MM.1S (cell line): ENCODE data around the gene PTPRG.
A peak's percentile ranks its signal among the peaks of the same experiment; 100 is the strongest.

Experiments used
- DNase-seq: peaks from one replicate; pipeline ENCODE4 v3.0.0-alpha.2; 2015
- H2AFZ ChIP-seq: fragments of 300-600 bp; sonication (generic); 2 replicates; pipeline ENCODE4 v1.6.0; 2016; ENCODE audit warnings: antibody characterized with exemption, low read length
- H3F3A ChIP-seq: fragments of 300-600 bp; sonication (generic); 2 replicates; pipeline ENCODE4 v1.6.1; 2016; ENCODE audit warnings: mild to moderate bottlenecking, antibody characterized with exemption, low read length, moderate library complexity, mixed read lengths; ENCODE audit not compliant: insufficient read depth
- H3K27ac ChIP-seq: fragments of 300-600 bp; sonication (generic); 2 replicates; pipeline ENCODE4 v1.5.1; 2016; ENCODE audit warnings: mild to moderate bottlenecking, low read length
- H3K27me3 ChIP-seq: fragments of 300-600 bp; sonication (generic); replicated peaks from 2 replicates; pipeline ENCODE4 v1.6.0; 2016; ENCODE audit warnings: low read length; ENCODE audit not compliant: insufficient read depth
- H3K36me3 ChIP-seq: fragments of 300-600 bp; sonication (generic); replicated peaks from 2 replicates; pipeline ENCODE4 v1.6.1; 2016; ENCODE audit warnings: mild to moderate bottlenecking, low read length, mixed read lengths; ENCODE audit not compliant: insufficient read depth
- H3K4me1 ChIP-seq: fragments of 300-600 bp; sonication (generic); 2 replicates; pipeline ENCODE4 v1.6.1; 2016; ENCODE audit warnings: low read length, mixed read lengths
- H3K4me2 ChIP-seq: fragments of 300-600 bp; sonication (generic); 2 replicates; pipeline ENCODE4 v1.6.0; 2016; ENCODE audit warnings: low read depth, low read length
- H3K4me3 ChIP-seq: fragments of 300-600 bp; sonication (generic); 2 replicates; pipeline ENCODE4 v1.5.1; 2016; ENCODE audit warnings: low read length, mixed read lengths
- H3K79me2 ChIP-seq: fragments of 300-600 bp; sonication (generic); 2 replicates; pipeline ENCODE4 v1.6.1; 2016; ENCODE audit warnings: mixed run types, low read length, mixed read lengths
- H3K9ac ChIP-seq: fragments of 300-600 bp; sonication (generic); 2 replicates; pipeline ENCODE4 v1.6.1; 2016; ENCODE audit warnings: low read length, mixed read lengths
- H3K9me2 ChIP-seq: fragments of 300-600 bp; sonication (generic); replicated peaks from 2 replicates; pipeline ENCODE4 v1.6.1; 2016; ENCODE audit warnings: mild to moderate bottlenecking, low read length, mixed read lengths; ENCODE audit not compliant: insufficient read depth
- H3K9me3 ChIP-seq: fragments of 300-600 bp; sonication (generic); replicated peaks from 2 replicates; pipeline ENCODE4 v1.6.1; 2016; ENCODE audit warnings: mild to moderate bottlenecking, low read length, mixed read lengths; ENCODE audit not compliant: insufficient read depth
- H4K20me1 ChIP-seq: fragments of 300-600 bp; sonication (generic); 2 replicates; pipeline ENCODE4 v1.6.1; 2016; ENCODE audit warnings: mild to moderate bottlenecking, low read length, moderate library complexity, mixed read lengths; ENCODE audit not compliant: insufficient read depth
- EZH2 ChIP-seq: fragments of 300-600 bp; sonication (generic); optimal IDR thresholded peaks from 2 replicates; pipeline ENCODE3; 2017; ENCODE audit warnings: low read depth, mild to moderate bottlenecking, antibody characterized with exemption, low read length, mixed read lengths
- EZH2phosphoT487 ChIP-seq: fragments of 300-600 bp; sonication (generic); IDR thresholded peaks from 2 replicates; pipeline ENCODE4 v1.6.1; 2018; ENCODE audit warnings: antibody characterized with exemption, low read length
- TF ChIP-seq, protein P1 (sequence below): fragments of 300-600 bp; sonication (generic); IDR thresholded peaks from 2 replicates; pipeline ENCODE4 v1.5.1; 2016; ENCODE audit warnings: antibody characterized with exemption, low read length, mixed read lengths

PTPRG gene

DNA sequence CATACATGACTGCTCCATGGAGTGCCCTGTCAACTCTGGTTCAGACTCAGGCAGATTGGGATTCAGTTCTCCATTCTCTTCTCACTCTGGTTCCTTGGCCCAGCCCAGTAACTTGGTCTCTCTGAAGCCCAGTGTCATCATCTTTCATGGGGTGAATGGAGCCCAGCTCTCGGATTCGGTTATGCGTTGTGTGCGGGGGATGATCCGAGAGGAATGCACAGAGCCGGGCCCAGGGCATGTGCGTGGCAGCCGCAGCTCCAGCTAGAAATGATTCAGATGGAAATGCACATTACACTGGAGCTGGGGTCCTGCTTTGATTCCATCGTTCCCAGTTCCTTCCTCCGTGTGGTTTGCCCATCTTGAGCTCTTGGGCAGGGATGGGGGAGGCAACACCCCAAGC is 622.6 kb downstream of the PTPRG start:
- Histone ChIP-seq H3K4me2 (no peak overlapping the region), H3K27ac (no peak overlapping the region), H3K27me3 (no peaks in the 10 kb centered on the region), H3F3A (no peaks in the 10 kb centered on the region), H3K36me3 (no peaks in the 10 kb centered on the region), H3K9me3 (no peaks in the 10 kb centered on the region), H3K9me2 (no peaks in the 10 kb centered on the region), H3K4me3 (no peak overlapping the region), H3K9ac (no peak overlapping the region), H4K20me1 (no peaks in the 10 kb centered on the region), H3K79me2 (no peaks in the 10 kb centered on the region), H2AFZ (no peak overlapping the region), H3K4me1 (no peaks in the 10 kb centered on the region)
- TF ChIP-seq, protein P1, sequence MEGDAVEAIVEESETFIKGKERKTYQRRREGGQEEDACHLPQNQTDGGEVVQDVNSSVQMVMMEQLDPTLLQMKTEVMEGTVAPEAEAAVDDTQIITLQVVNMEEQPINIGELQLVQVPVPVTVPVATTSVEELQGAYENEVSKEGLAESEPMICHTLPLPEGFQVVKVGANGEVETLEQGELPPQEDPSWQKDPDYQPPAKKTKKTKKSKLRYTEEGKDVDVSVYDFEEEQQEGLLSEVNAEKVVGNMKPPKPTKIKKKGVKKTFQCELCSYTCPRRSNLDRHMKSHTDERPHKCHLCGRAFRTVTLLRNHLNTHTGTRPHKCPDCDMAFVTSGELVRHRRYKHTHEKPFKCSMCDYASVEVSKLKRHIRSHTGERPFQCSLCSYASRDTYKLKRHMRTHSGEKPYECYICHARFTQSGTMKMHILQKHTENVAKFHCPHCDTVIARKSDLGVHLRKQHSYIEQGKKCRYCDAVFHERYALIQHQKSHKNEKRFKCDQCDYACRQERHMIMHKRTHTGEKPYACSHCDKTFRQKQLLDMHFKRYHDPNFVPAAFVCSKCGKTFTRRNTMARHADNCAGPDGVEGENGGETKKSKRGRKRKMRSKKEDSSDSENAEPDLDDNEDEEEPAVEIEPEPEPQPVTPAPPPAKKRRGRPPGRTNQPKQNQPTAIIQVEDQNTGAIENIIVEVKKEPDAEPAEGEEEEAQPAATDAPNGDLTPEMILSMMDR = no peak
- TF ChIP-seq EZH2phosphoT487 = no peak
- no peak for TF ChIP-seq EZH2
- DNase-seq = no peak

GRCh38 chr3:62184559-62184958 is 623.2 kb downstream of the PTPRG start:
- Histone ChIP-seq H3K27ac (no peak overlapping the region), H3F3A (no peaks in the 10 kb centered on the region), H3K9me3 (no peaks in the 10 kb centered on the region), H3K36me3 (no peaks in the 10 kb centered on the region), H3K79me2 (no peaks in the 10 kb centered on the region), H3K9ac (no peak overlapping the region), H3K4me2 (no peak overlapping the region), H4K20me1 (no peaks in the 10 kb centered on the region), H3K27me3 (no peaks in the 10 kb centered on the region), H2AFZ (no peak overlapping the region), H3K9me2 (no peaks in the 10 kb centered on the region), H3K4me3 (no peak overlapping the region), H3K4me1 (no peaks in the 10 kb centered on the region)
- no peak for DNase-seq
- no peak for TF ChIP-seq EZH2
- TF ChIP-seq EZH2phosphoT487 = no peak
- TF ChIP-seq, protein P1 = no peak

DNA sequence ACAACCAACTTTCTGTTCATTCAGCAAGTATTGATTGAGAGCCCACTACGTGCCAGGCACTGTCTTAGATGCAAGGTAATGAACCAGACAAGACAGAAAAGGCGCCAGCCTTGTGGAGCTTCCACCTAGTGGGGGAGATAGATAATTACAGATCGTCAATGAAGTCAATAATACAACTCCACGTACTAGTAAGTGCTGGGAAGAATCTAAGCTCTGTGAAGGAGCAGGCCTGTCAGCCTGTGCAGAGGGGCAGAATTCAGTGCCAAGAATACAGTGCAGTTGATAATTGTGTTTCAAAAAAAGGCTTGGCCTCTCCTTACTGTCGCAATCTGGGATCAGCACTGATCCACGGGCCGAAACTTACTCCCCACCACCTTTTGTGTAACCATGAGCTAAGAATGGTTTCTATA is 625.7 kb downstream of the PTPRG start:
- Histone ChIP-seq H2AFZ (no peak overlapping the region), H3K4me1 (no peaks in the 10 kb centered on the region), H3K4me2 (no peak overlapping the region), H3K9me3 (no peaks in the 10 kb centered on the region), H3K27me3 (no peaks in the 10 kb centered on the region), H3F3A (no peaks in the 10 kb centered on the region), H3K4me3 (no peak overlapping the region), H3K36me3 (no peaks in the 10 kb centered on the region), H3K27ac (no peak overlapping the region), H3K79me2 (no peaks in the 10 kb centered on the region), H3K9me2 (no peaks in the 10 kb centered on the region), H4K20me1 (no peaks in the 10 kb centered on the region), H3K9ac (no peak overlapping the region)
- DNase-seq = no peak
- TF ChIP-seq, protein P1 = peak; percentile 20; the same call in 1 of the 2 replicates
- no peak for TF ChIP-seq EZH2phosphoT487
